CD4-positive, alpha-beta memory T cell (primary cell): ENCODE measurements around the gene EED. TPM values are rescaled to one million over a fixed set of nuclear protein-coding genes. Genes with fewer than 3 reads are reported as not detected.
A peak's percentile ranks its signal among the peaks of the same experiment; 100 is the strongest.
"Not testable (repeated sequence)": the region's sequence is repeated elsewhere in the genome, so short reads cannot be mapped to it uniquely, and the experiment has no call there.

Experiments used
- CTCF ChIA-PET: fragments of 350-600 bp; sonication (Branson Sonifier 250); formaldehyde crosslinking; loops from one replicate; lab custom pipeline; 2021; ENCODE audit warnings: inconsistent platforms; ENCODE audit not compliant: partially characterized antibody; lab: Charles Lee
- POLR2A ChIA-PET: fragments of 350-600 bp; sonication (Branson Sonifier 250); formaldehyde crosslinking; loops from one replicate; lab custom pipeline; 2021; ENCODE audit not compliant: partially characterized antibody; lab: Charles Lee
- DNase-seq, 5 donors: peaks; one replicate each; pipeline versions ENCODE4 v3.0.0 to v3.0.0-alpha.2; 2020 to 2022; ENCODE audit warnings: mixed read lengths in 1 of 5
- H3K27ac ChIP-seq: one replicate; pipeline ENCODE4 v1.7.0; 2013; ENCODE audit warnings: low read depth, low read length
- H3K27me3 ChIP-seq: 2 replicates; pipeline ENCODE4 v1.7.0; 2013; ENCODE audit warnings: mild to moderate bottlenecking, low read length, moderate library complexity; ENCODE audit not compliant: insufficient read depth
- H3K36me3 ChIP-seq: 2 replicates; pipeline ENCODE4 v1.7.0; 2013; ENCODE audit warnings: mild to moderate bottlenecking, low read length, moderate library complexity; ENCODE audit not compliant: insufficient read depth
- H3K4me1 ChIP-seq: 2 replicates; pipeline ENCODE4 v1.7.0; 2013; ENCODE audit warnings: mild to moderate bottlenecking, low read length, moderate library complexity; ENCODE audit not compliant: insufficient read depth
- H3K4me3 ChIP-seq, 2 donors: one replicate each; pipeline ENCODE4 v1.7.0; 2013; ENCODE audit warnings: low read length in 2 of 2, mild to moderate bottlenecking in 1 of 2
- H3K9me3 ChIP-seq, 2 donors: one replicate each; pipeline ENCODE4 v1.7.0; 2013; ENCODE audit warnings: low read length in 2 of 2, control low read depth in 1 of 2; ENCODE audit not compliant: control insufficient read depth in 1 of 2
- H3K27ac Mint-ChIP-seq, 7 donors: one replicate each; pipeline ENCODE4 v1.8.0; 2020 to 2021; ENCODE audit warnings: mixed read lengths in 7 of 7, mild to moderate bottlenecking in 6 of 7, inconsistent platforms in 3 of 7, moderate library complexity in 3 of 7
- H3K27me3 Mint-ChIP-seq, 2 donors: one replicate each; pipeline ENCODE4 v1.8.0; 2020 to 2021; ENCODE audit warnings: mixed read lengths in 2 of 2
- H3K36me3 Mint-ChIP-seq, 2 donors: one replicate each; pipeline ENCODE4 v1.8.0; 2020 to 2021; ENCODE audit warnings: mixed read lengths in 2 of 2, inconsistent platforms in 1 of 2, mild to moderate bottlenecking in 1 of 2
- H3K4me1 Mint-ChIP-seq, 4 donors: one replicate each; pipeline ENCODE4 v1.8.0; 2020 to 2021; ENCODE audit warnings: mixed read lengths in 4 of 4, mild to moderate bottlenecking in 1 of 4
- H3K4me3 Mint-ChIP-seq, 8 donors: one replicate each; pipeline ENCODE4 v1.8.0; 2020 to 2021; ENCODE audit warnings: mixed read lengths in 8 of 8, mild to moderate bottlenecking in 7 of 8, moderate library complexity in 6 of 8, inconsistent platforms in 3 of 8
- H3K9me3 Mint-ChIP-seq, 8 donors: one replicate each; pipeline ENCODE4 v1.8.0; 2020 to 2021; ENCODE audit warnings: mixed read lengths in 8 of 8, mild to moderate bottlenecking in 5 of 8, inconsistent platforms in 3 of 8, moderate library complexity in 1 of 8
- intact Hi-C: fragments of 100-400 bp; cut with micrococcal nuclease; formaldehyde crosslinking; loops from one replicate; pipeline ENCODE4 v1.15.1; 2023
- polyA plus RNA-seq, 2 donors: library from polyadenylated mRNA; unstranded; fragments of 300-500 nt; fragmentation: Illumina TruSeq; gene quantifications; one replicate each; pipeline ENCODE4 v1.2.3, GENCODE V29; 2021
- total RNA-seq, 2 experiments: library from RNA; stranded (reverse); gene quantifications; one replicate each; pipeline ENCODE4 v1.2.3, GENCODE V29; 2021

The EED gene
- total and polyA plus RNA-seq, 4 experiments from 2014 or later, result 15.5 to 51.0 (median 37.0) TPM

GRCh38 chr11:86301742-86302091, 57.2 kb downstream of the EED start:
- Histone ChIP-seq H3K4me3 (peak overlapping the region; percentile 54 to 85), H3K9me3 (no peaks in the 10 kb centered on the region), H3K36me3 (no peaks in the 10 kb centered on the region), H3K4me1 (peaks cover 24% of the 10 kb centered on the region), H3K27ac (peak overlapping the region; percentile 87), H3K27me3 (no peaks in the 10 kb centered on the region)
- DNase-seq, result no peak
- H3K27me3 Mint-ChIP-seq, result peaks cover 0 to 1% of the 10 kb centered on the region in 2 donors
- H3K4me1 Mint-ChIP-seq, result peaks cover 12 to 29% (median 23%) of the 10 kb centered on the region in 4 donors
- ChIA-PET POLR2A (interaction anchor here (0.8 to 1.9 kb wide), 4 partner anchors 10 to 676 kb away, joined by 3 to 12 read pairs (median 4); partner anchors contain the start of genes EED and TMEM126B), CTCF (interaction anchor here (1.2 to 2.3 kb wide), 2 partner anchors 10 to 108 kb away, joined by 4 to 17 read pairs; no protein-coding TSS in a partner anchor)
- no peaks in the 10 kb centered on the region for H3K9me3 Mint-ChIP-seq
- peak overlapping the region; percentile 93 to 100 (median 99) for H3K27ac Mint-ChIP-seq
- peaks cover 4 to 15% of the 10 kb centered on the region in 2 donors for H3K36me3 Mint-ChIP-seq
- intact Hi-C loops, result loop anchor here (1.0 to 5.0 kb wide), 6 partner anchors 9 to 673 kb away; partner anchors contain the start of genes EED, PICALM and TMEM126B
- peak overlapping the region; percentile 94 to 100 (median 100) for H3K4me3 Mint-ChIP-seq

GRCh38 chr11:86302092-86302793, 57.7 kb downstream of the EED start, which contains the start of gene HIKESHI:
Gene HIKESHI (plus strand): TSS chr11:86302240. CDS start chr11:86302449, 209 bp downstream.
- Histone ChIP-seq H3K9me3 (no peaks in the 10 kb centered on the region), H3K36me3 (no peaks in the 10 kb centered on the region)
- peaks cover 0 to 1% of the 10 kb centered on the region in 2 donors for H3K27me3 Mint-ChIP-seq

DNA sequence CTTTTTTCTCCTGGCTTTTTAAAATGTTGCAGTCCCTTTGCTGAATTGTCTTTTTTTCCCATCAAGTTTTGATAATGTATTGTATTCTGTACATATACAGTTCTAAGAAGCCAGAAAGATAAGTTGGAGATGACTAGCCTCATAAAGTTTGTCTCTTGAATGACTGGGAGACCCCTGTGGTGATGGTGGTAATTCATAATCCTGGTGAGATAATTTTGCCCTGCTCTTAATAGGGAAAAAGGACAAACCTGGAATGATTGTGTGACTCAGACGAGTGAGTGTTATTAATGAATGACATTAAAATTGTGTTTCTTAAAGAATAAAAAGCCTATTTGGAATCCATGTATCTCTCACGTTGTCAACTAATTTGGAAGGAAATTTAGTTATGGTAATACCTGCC, 58.7 kb downstream of the EED start:
- peak overlapping the region; percentile 10 to 99 (median 81) for H3K27ac Mint-ChIP-seq
- H3K27me3 Mint-ChIP-seq, result peaks cover 0 to 1% of the 10 kb centered on the region in 2 donors
- H3K9me3 Mint-ChIP-seq, result no peaks in the 10 kb centered on the region
- CTCF ChIA-PET, result no interaction called here
- H3K4me3 Mint-ChIP-seq, result peak overlapping the region; percentile 94 to 100 (median 100)
- Histone ChIP-seq H3K4me1 (peaks cover 24% of the 10 kb centered on the region), H3K9me3 (no peaks in the 10 kb centered on the region), H3K27me3 (no peaks in the 10 kb centered on the region), H3K27ac (no peak overlapping the region), H3K36me3 (no peaks in the 10 kb centered on the region), H3K4me3 (no peak overlapping the region)
- POLR2A ChIA-PET, result interaction anchor here (1.4 kb wide), 1 partner anchor 234 kb away, joined by 4 read pairs; the partner anchor contains the start of gene PICALM
- peaks cover 4 to 15% of the 10 kb centered on the region in 2 donors for H3K36me3 Mint-ChIP-seq
- intact Hi-C loops, result loop anchor here (2.0 to 5.0 kb wide), 3 partner anchors 234 to 674 kb away; partner anchors contain the start of genes PICALM and TMEM126B
- DNase-seq, result no peak
- H3K4me1 Mint-ChIP-seq, result peaks cover 12 to 29% (median 23%) of the 10 kb centered on the region in 4 donors

More at GRCh38 chr11:86302092-86302793, 57.7 kb downstream of the EED start, which contains the start of gene HIKESHI:
- Mint-ChIP-seq H3K9me3 (no peaks in the 10 kb centered on the region), H3K27ac (peak within 1 kb of the TSS; percentile 93 to 100 (median 99)), H3K4me3 (peak within 1 kb of the TSS; percentile 94 to 100 (median 100)), H3K36me3 (peaks cover 4 to 15% of the 10 kb centered on the region in 2 donors), H3K4me1 (peaks cover 12 to 29% (median 23%) of the 10 kb centered on the region in 4 donors)
- no peaks in the 10 kb centered on the region for H3K27me3 ChIP-seq
- H3K4me3 ChIP-seq, result peak within 1 kb of the TSS; percentile 54 to 85
- H3K27ac ChIP-seq, result peak within 1 kb of the TSS; percentile 87
- CTCF ChIA-PET, result interaction anchor here (0.7 to 2.3 kb wide), 3 partner anchors 11 to 448 kb away, joined by 3 to 17 read pairs (median 4); partner anchors contain the start of gene CCDC83
- peaks cover 24% of the 10 kb centered on the region for H3K4me1 ChIP-seq
- POLR2A ChIA-PET, result interaction anchor here (0.8 to 1.9 kb wide), 5 partner anchors 11 to 676 kb away, joined by 3 to 12 read pairs (median 4); partner anchors contain the start of genes EED, PICALM and TMEM126B
- DNase-seq, result peak; percentile 83 to 95 (median 84)
- intact Hi-C loops, result loop anchor here (1.0 to 5.0 kb wide), 6 partner anchors 10 to 673 kb away; partner anchors contain the start of genes EED, PICALM and TMEM126B

- POLR2A ChIA-PET, H3K4me3 Mint-ChIP-seq, H3K4me3 ChIP-seq, CTCF ChIA-PET, H3K36me3 ChIP-seq, H3K27me3 Mint-ChIP-seq, H3K27me3 ChIP-seq, H3K9me3 ChIP-seq, H3K9me3 Mint-ChIP-seq, H3K27ac ChIP-seq, DNase-seq, intact Hi-C loops, H3K27ac Mint-ChIP-seq: not testable (repeated sequence)
- peaks cover 11% of the 10 kb centered on the region for H3K4me1 ChIP-seq
- H3K4me1 Mint-ChIP-seq, result peaks cover 22 to 41% (median 32%) of the 10 kb centered on the region in 4 donors
- H3K36me3 Mint-ChIP-seq, result peaks cover 34 to 46% of the 10 kb centered on the region in 2 donors
Measured at GRCh38 chr11:86308710-86309109, 64.2 kb downstream of the EED start.

- Mint-ChIP-seq H3K9me3 (no peaks in the 10 kb centered on the region), H3K36me3 (peaks cover 58 to 59% of the 10 kb centered on the region in 2 donors), H3K4me3 (no peak overlapping the region), H3K4me1 (peaks cover 19 to 37% (median 29%) of the 10 kb centered on the region in 4 donors), H3K27ac (peak overlapping the region in 3 of 7 donors; percentile 19 to 58 (median 28)), H3K27me3 (no peaks in the 10 kb centered on the region)
- peaks cover 10% of the 10 kb centered on the region for H3K36me3 ChIP-seq
- no peaks in the 10 kb centered on the region for H3K9me3 ChIP-seq
- H3K4me1 ChIP-seq, result peaks cover 5% of the 10 kb centered on the region
- H3K27ac ChIP-seq, result no peak overlapping the region
- H3K27me3 ChIP-seq, result no peaks in the 10 kb centered on the region
- CTCF ChIA-PET, result no interaction called here
- POLR2A ChIA-PET, result no interaction called here
- intact Hi-C loops, result no loop called here
- no peak for DNase-seq
- H3K4me3 ChIP-seq, result no peak overlapping the region
Measured at GRCh38 chr11:86313793-86314192, 69.2 kb downstream of the EED start.

- Histone ChIP-seq H3K4me1 (peaks cover 5% of the 10 kb centered on the region), H3K27ac (no peak overlapping the region), H3K9me3 (no peaks in the 10 kb centered on the region), H3K27me3 (no peaks in the 10 kb centered on the region), H3K4me3 (no peak overlapping the region), H3K36me3 (peaks cover 10% of the 10 kb centered on the region)
- ChIA-PET POLR2A (no interaction called here), CTCF (interaction anchor here (1.2 kb wide), 1 partner anchor 121 kb away, joined by 4 read pairs; no protein-coding TSS in a partner anchor)
- H3K9me3 Mint-ChIP-seq, result no peaks in the 10 kb centered on the region
- H3K27ac Mint-ChIP-seq, result no peak overlapping the region
- intact Hi-C loops, result no loop called here
- H3K4me3 Mint-ChIP-seq, result no peak overlapping the region
- DNase-seq, result no peak
- H3K4me1 Mint-ChIP-seq, result peaks cover 17 to 29% (median 24%) of the 10 kb centered on the region in 4 donors
- H3K27me3 Mint-ChIP-seq, result no peaks in the 10 kb centered on the region
- peaks cover 54 to 60% of the 10 kb centered on the region in 2 donors for H3K36me3 Mint-ChIP-seq
Measured at GRCh38 chr11:86314636-86315035, 70.1 kb downstream of the EED start.
